WERI-Rb-1 (cell line): Measurements from ENCODE around the gene ZNF19.
"Not testable (repeated sequence)": the region's sequence is repeated elsewhere in the genome, so short reads cannot be mapped to it uniquely, and the experiment has no call there.

Source experiments
- DNase-seq: peaks from one replicate; pipeline ENCODE4 v3.0.0-alpha.2; 2020
- H3K27ac ChIP-seq: fragments of 250-450 bp; sonication (Bioruptor Pico); 2 replicates; pipeline ENCODE4 v1.5.1; 2020; ENCODE audit warnings: mild to moderate bottlenecking, moderate library complexity
- H3K27me3 ChIP-seq: fragments of 250-450 bp; sonication (Bioruptor Pico); 2 replicates; pipeline ENCODE4 v1.5.1; 2021; ENCODE audit warnings: mild to moderate bottlenecking, low read depth, moderate library complexity; ENCODE audit not compliant: insufficient read depth, severe bottlenecking
- H3K36me3 ChIP-seq: fragments of 250-450 bp; sonication (Bioruptor Pico); 2 replicates; pipeline ENCODE4 v1.5.1; 2020; ENCODE audit warnings: mild to moderate bottlenecking, moderate library complexity
- H3K4me3 ChIP-seq: 2 replicates; pipeline ENCODE4 v1.5.1; 2011; ENCODE audit warnings: low read depth, mild to moderate bottlenecking, control low read depth, low read length
- H3K9me3 ChIP-seq: fragments of 250-450 bp; sonication (Bioruptor Pico); 2 replicates; pipeline ENCODE4 v1.5.1; 2021; ENCODE audit warnings: mild to moderate bottlenecking, moderate library complexity; ENCODE audit not compliant: severe bottlenecking
- CTCF ChIP-seq: IDR thresholded peaks from 2 replicates; pipeline ENCODE4 v1.5.1; 2011; ENCODE audit warnings: low read depth, mild to moderate bottlenecking, control low read depth, inconsistent platforms, low read length

ZNF19 gene

GRCh38 chr16:71513302-71513701, 24.2 kb upstream of the ZNF19 start:
- no peaks in the 10 kb centered on the region for H3K9me3 ChIP-seq
- H3K4me3 ChIP-seq = no peak overlapping the region
- no peaks in the 10 kb centered on the region for H3K36me3 ChIP-seq
- DNase-seq = no peak
- no peak for TF ChIP-seq CTCF
- no peaks in the 10 kb centered on the region for H3K27me3 ChIP-seq
- H3K27ac ChIP-seq = no peak overlapping the region

- Histone ChIP-seq H3K36me3 (no peaks in the 10 kb centered on the region), H3K9me3 (no peaks in the 10 kb centered on the region), H3K27ac (no peak overlapping the region), H3K27me3 (no peaks in the 10 kb centered on the region), H3K4me3 (no peak overlapping the region)
- TF ChIP-seq CTCF = no peak
- no peak for DNase-seq
These were observed 17.9 kb upstream of the ZNF19 start for GRCh38 chr16:71507061-71507460.

- H3K27me3 ChIP-seq = no peaks in the 10 kb centered on the region
- no peaks in the 10 kb centered on the region for H3K36me3 ChIP-seq
- no peak for TF ChIP-seq CTCF
- H3K4me3 ChIP-seq = no peak overlapping the region
- no peak overlapping the region for H3K27ac ChIP-seq
- no peak for DNase-seq
- no peaks in the 10 kb centered on the region for H3K9me3 ChIP-seq
These were observed 15.8 kb upstream of the ZNF19 start for GRCh38 chr16:71504901-71505300.

GRCh38 chr16:71504051-71504450, 14.9 kb upstream of the ZNF19 start:
- not testable (repeated sequence) for H3K9me3 ChIP-seq, DNase-seq, H3K4me3 ChIP-seq, H3K27ac ChIP-seq, H3K27me3 ChIP-seq, H3K36me3 ChIP-seq

- H3K27me3 ChIP-seq = no peaks in the 10 kb centered on the region
- H3K4me3 ChIP-seq = no peak overlapping the region
- peak; percentile 29; the same call in 1 of the 2 replicates for TF ChIP-seq CTCF
- peak; percentile 19 for DNase-seq
- no peaks in the 10 kb centered on the region for H3K36me3 ChIP-seq
- peaks cover 5% of the 10 kb centered on the region for H3K9me3 ChIP-seq
- H3K27ac ChIP-seq = no peak overlapping the region
These were observed 12.4 kb upstream of the ZNF19 start for GRCh38 chr16:71501547-71501946.

- H3K36me3 ChIP-seq = no peaks in the 10 kb centered on the region
These were observed 11.8 kb upstream of the ZNF19 start for GRCh38 chr16:71500964-71501363.

More at GRCh38 chr16:71500964-71501363, 11.8 kb upstream of the ZNF19 start:
- Histone ChIP-seq H3K4me3 (no peak overlapping the region), H3K9me3 (peaks cover 5% of the 10 kb centered on the region), H3K27ac (no peak overlapping the region), H3K27me3 (no peaks in the 10 kb centered on the region)
- DNase-seq = no peak
- TF ChIP-seq CTCF = no peak
